Stimulated activated CD4-positive, alpha-beta T cell treated with anti-CD3 and anti-CD28 coated beads, Interleukin-2, amount 100 ng/mL, for 4 hours (primary cell): ENCODE results near the gene FREM1.
"Not testable (repeated sequence)": the region's sequence is repeated elsewhere in the genome, so short reads cannot be mapped to it uniquely, and the experiment has no call there.

Experiments used
- DNase-seq: peaks from one replicate; pipeline ENCODE4 v3.0.0-alpha.2; 2020; ENCODE audit warnings: low read depth

The FREM1 gene

GRCh38 chr9:14909961-14910805 is at the start of gene FREM1:
FREM1 (minus strand) TSS chr9:14910428; CDS start chr9:14868977, 41,451 bp downstream.
- no peak for DNase-seq

- no peak for DNase-seq
Observed at GRCh38 chr9:14958989-14959388, 48.8 kb upstream of the FREM1 start.

GRCh38 chr9:14957109-14957508 is 46.9 kb upstream of the FREM1 start:
- DNase-seq = no peak

GRCh38 chr9:14956208-14956607 is 46.0 kb upstream of the FREM1 start:
- DNase-seq = no peak

- no peak for DNase-seq
Observed at GRCh38 chr9:14945351-14945750, 35.1 kb upstream of the FREM1 start.

GRCh38 chr9:14941501-14942405 is 31.5 kb upstream of the FREM1 start:
- no peak for DNase-seq

GRCh38 chr9:14939378-14939777 is 29.1 kb upstream of the FREM1 start:
- DNase-seq = no peak

- no peak for DNase-seq
Observed at GRCh38 chr9:14937216-14937615, 27.0 kb upstream of the FREM1 start.

- no peak for DNase-seq
Observed at GRCh38 chr9:14936491-14936890, 26.3 kb upstream of the FREM1 start.

GRCh38 chr9:14935964-14936363 is 25.7 kb upstream of the FREM1 start:
- DNase-seq = no peak

- no peak for DNase-seq
Observed at GRCh38 chr9:14935106-14935751, 25.0 kb upstream of the FREM1 start.

GRCh38 chr9:14932641-14933040 is 22.4 kb upstream of the FREM1 start:
- no peak for DNase-seq

GRCh38 chr9:14932231-14932630 is 22.0 kb upstream of the FREM1 start:
- no peak for DNase-seq

GRCh38 chr9:14926941-14927624 is 16.9 kb upstream of the FREM1 start:
- no peak for DNase-seq

- DNase-seq = no peak
Observed at GRCh38 chr9:14924230-14925219, 14.3 kb upstream of the FREM1 start.

- no peak for DNase-seq
Observed at GRCh38 chr9:14923701-14924100, 13.5 kb upstream of the FREM1 start.

GRCh38 chr9:14920805-14921204 is 10.6 kb upstream of the FREM1 start:
- DNase-seq = not testable (repeated sequence)

GRCh38 chr9:14913366-14913765 is 3.1 kb upstream of the FREM1 start:
- no peak for DNase-seq

- no peak for DNase-seq
Observed at GRCh38 chr9:14912859-14913258, 2.6 kb upstream of the FREM1 start.

- no peak for DNase-seq
Observed at GRCh38 chr9:14911046-14911445, 818 bp upstream of the FREM1 start.

- no peak for DNase-seq
Observed at GRCh38 chr9:14909601-14909960, 647 bp downstream of the FREM1 start.
